Measurements from ENCODE around the gene ANKH. TPM values are rescaled to one million over a fixed set of nuclear protein-coding genes. Genes with fewer than 3 reads are reported as not detected.

ANKH gene
- total RNA-seq, 1 experiment from 2014 or later: 4.7 TPM

DNA sequence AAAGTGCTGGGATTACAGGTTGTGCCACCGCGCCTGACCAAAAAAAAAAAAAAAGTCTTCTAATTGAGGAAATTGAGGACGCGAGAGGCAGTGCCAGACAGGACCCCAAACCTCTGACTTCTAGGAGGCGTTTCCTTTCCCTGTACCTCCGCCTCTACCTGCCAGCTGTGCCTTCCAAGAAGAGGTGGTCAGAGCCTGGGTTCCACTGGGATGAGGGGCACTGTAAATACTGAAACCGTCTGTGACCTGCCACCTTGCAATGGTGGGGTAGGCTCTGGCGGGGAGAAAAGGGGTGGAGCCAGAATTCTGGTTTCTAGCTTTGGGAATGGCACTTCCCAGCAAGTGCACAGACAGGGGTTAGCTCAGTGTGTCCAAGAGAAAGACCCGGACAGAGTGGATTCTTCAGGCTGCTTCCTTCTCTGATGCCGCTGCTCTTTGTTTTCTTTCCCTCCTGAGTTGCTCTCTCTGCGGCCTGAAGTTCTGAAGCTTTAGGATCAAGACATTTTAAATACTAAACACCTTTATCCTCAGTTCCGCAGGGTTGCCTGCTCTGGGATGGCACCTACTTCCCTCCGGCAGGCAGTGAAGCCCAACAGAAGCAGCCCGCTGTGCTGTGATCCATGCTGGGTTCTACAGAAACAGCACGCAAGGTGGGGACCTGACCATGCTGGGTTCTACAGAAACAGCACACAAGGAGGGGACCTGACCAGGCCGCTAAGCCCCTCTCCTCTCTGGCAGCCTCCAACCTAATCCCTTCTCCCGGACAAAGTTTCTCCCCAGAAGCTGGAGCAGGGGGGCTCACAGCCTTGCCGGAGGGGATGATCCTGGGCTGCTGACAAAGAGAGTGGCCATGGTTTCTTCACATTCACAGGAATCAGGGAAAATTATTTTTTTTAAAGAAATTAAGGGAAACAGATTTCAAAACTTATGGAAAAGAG is 141.9 kb downstream of the ANKH start:
- no peaks in the 10 kb centered on the region for H3K27me3 ChIP-seq (replicated peaks; ENCODE audit: control insufficient read depth, insufficient read depth, low read length)
- H3K36me3 ChIP-seq (ENCODE audit: control insufficient read depth, insufficient read depth, low read length): no peaks in the 10 kb centered on the region
- H3K4me1 Mint-ChIP-seq (ENCODE audit: low read depth, unreplicated experiment): no peaks in the 10 kb centered on the region
- no peaks in the 10 kb centered on the region for H3K27me3 Mint-ChIP-seq (ENCODE audit: insufficient read depth, unreplicated experiment)
- ChIA-PET CTCF (no interaction called here), POLR2A (no interaction called here)
- H3K9me3 ChIP-seq: no peaks in the 10 kb centered on the region
- no TSS peak for BruUV-seq (replicated peaks)
- intact Hi-C loops (cut with micrococcal nuclease; ENCODE audit: unreplicated experiment): loop anchor here (5.0 kb wide), 1 partner anchor 218 kb away; no protein-coding TSS in a partner anchor
- no peak overlapping the region for H3K27ac Mint-ChIP-seq (ENCODE audit: unreplicated experiment)
- H3K4me1 ChIP-seq: peaks cover 14% of the 10 kb centered on the region
- H3K4me3 ChIP-seq (ENCODE audit: low read depth, low read length): no peak overlapping the region
- H3K4me3 Mint-ChIP-seq (ENCODE audit: unreplicated experiment): no peak overlapping the region
- no peak for DNase-seq
- no peaks in the 10 kb centered on the region for H3K36me3 Mint-ChIP-seq (ENCODE audit: insufficient read depth, unreplicated experiment)
- H3K9me3 Mint-ChIP-seq (ENCODE audit: unreplicated experiment): no peaks in the 10 kb centered on the region
- TF ChIP-seq, protein P1, sequence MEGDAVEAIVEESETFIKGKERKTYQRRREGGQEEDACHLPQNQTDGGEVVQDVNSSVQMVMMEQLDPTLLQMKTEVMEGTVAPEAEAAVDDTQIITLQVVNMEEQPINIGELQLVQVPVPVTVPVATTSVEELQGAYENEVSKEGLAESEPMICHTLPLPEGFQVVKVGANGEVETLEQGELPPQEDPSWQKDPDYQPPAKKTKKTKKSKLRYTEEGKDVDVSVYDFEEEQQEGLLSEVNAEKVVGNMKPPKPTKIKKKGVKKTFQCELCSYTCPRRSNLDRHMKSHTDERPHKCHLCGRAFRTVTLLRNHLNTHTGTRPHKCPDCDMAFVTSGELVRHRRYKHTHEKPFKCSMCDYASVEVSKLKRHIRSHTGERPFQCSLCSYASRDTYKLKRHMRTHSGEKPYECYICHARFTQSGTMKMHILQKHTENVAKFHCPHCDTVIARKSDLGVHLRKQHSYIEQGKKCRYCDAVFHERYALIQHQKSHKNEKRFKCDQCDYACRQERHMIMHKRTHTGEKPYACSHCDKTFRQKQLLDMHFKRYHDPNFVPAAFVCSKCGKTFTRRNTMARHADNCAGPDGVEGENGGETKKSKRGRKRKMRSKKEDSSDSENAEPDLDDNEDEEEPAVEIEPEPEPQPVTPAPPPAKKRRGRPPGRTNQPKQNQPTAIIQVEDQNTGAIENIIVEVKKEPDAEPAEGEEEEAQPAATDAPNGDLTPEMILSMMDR (IDR thresholded peaks at IDR 0.05; ENCODE audit: insufficient read depth in 1 of 2, low read depth in 1 of 2, low read length in 1 of 2, severe bottlenecking in 1 of 2, unreplicated experiment in 1 of 2): no peak

DNA sequence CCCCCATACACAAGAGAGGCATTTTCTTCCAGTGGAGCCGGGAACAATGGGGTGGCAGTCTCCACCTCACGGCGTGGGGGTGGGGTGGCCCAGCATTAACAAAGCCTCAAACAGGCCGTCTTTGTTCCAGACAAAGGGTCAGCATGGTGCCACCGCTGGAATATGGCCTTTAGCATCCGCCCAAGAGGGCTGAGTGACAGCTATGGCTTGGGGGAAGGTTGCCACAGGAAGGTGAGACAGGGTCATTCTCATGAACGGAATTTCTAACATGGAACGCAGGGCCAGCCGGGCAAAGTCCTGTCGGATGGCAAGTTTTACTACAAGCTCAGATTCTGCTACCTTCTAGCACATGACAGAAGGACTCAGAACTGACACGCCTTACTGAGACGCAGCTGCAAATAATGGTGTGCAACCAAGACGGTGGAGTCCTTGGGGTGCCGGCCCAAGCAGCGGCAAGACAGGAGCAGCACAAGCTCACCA is 143.1 kb downstream of the ANKH start:
- H3K27me3 Mint-ChIP-seq (ENCODE audit: insufficient read depth, unreplicated experiment): no peaks in the 10 kb centered on the region
- peak; percentile 49 to 79 for DNase-seq
- H3K36me3 Mint-ChIP-seq (ENCODE audit: insufficient read depth, unreplicated experiment): no peaks in the 10 kb centered on the region
- ChIA-PET POLR2A (no interaction called here), CTCF (interaction anchor here (0.6 to 1.4 kb wide), 3 partner anchors 122 to 287 kb away, joined by 3 to 5 read pairs (median 3); no protein-coding TSS in a partner anchor)
- Histone ChIP-seq H3K4me3 (ENCODE audit: low read depth, low read length) (no peak overlapping the region), H3K4me1 (peaks cover 14% of the 10 kb centered on the region), H3K36me3 (ENCODE audit: control insufficient read depth, insufficient read depth, low read length) (no peaks in the 10 kb centered on the region), H3K9me3 (no peaks in the 10 kb centered on the region), H3K27me3 (replicated peaks; ENCODE audit: control insufficient read depth, insufficient read depth, low read length) (no peaks in the 10 kb centered on the region)
- no peak overlapping the region for H3K27ac Mint-ChIP-seq (ENCODE audit: unreplicated experiment)
- intact Hi-C loops (cut with micrococcal nuclease; ENCODE audit: unreplicated experiment): loop anchor here (5.0 kb wide), 1 partner anchor 219 kb away; no protein-coding TSS in a partner anchor
- no peak overlapping the region for H3K4me3 Mint-ChIP-seq (ENCODE audit: unreplicated experiment)
- H3K4me1 Mint-ChIP-seq (ENCODE audit: low read depth, unreplicated experiment): no peaks in the 10 kb centered on the region
- TF ChIP-seq, protein P1 (IDR thresholded peaks at IDR 0.05; ENCODE audit: insufficient read depth in 1 of 2, low read depth in 1 of 2, low read length in 1 of 2, severe bottlenecking in 1 of 2, unreplicated experiment in 1 of 2): no peak
- no peaks in the 10 kb centered on the region for H3K9me3 Mint-ChIP-seq (ENCODE audit: unreplicated experiment)
- BruUV-seq (replicated peaks): no TSS peak

DNA sequence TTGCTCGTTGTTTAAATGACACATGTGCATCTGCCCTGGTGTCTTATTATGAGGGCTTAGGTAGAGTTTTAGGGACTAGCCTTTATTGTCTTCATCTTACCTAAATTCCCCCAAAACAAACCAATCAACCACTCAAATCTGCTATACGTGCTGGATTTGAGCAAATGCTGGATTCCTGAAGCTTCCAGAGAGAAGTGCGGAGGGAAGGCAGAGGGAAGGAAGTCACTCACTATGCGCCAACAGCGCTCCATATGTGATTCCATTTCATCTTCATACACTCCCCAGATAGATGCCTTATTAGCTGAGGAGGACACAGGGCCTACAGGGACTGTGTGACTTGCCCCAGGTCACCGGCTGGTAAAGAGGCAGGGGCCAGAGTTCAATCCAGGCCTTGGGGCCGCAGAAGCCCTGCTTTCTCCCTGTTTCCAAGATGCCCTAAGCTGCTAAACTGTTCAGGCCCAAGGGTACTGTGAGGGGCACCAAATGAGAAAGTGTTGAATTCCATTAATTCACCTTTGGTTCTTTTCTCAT is 143.6 kb downstream of the ANKH start:
- no peaks in the 10 kb centered on the region for H3K27me3 Mint-ChIP-seq (ENCODE audit: insufficient read depth, unreplicated experiment)
- no peaks in the 10 kb centered on the region for H3K4me1 Mint-ChIP-seq (ENCODE audit: low read depth, unreplicated experiment)
- H3K36me3 ChIP-seq (ENCODE audit: control insufficient read depth, insufficient read depth, low read length): no peaks in the 10 kb centered on the region
- no peaks in the 10 kb centered on the region for H3K9me3 Mint-ChIP-seq (ENCODE audit: unreplicated experiment)
- H3K4me3 Mint-ChIP-seq (ENCODE audit: unreplicated experiment): no peak overlapping the region
- intact Hi-C loops (cut with micrococcal nuclease; ENCODE audit: unreplicated experiment): loop anchor here (1.0 to 5.0 kb wide), 6 partner anchors 25 to 286 kb away; partner anchors contain the start of gene ANKH
- H3K36me3 Mint-ChIP-seq (ENCODE audit: insufficient read depth, unreplicated experiment): no peaks in the 10 kb centered on the region
- ChIA-PET POLR2A (interaction anchor here (0.6 kb wide), 1 partner anchor 32 kb away, joined by 3 read pairs; no protein-coding TSS in a partner anchor), CTCF (interaction anchor here (0.6 to 1.4 kb wide), 3 partner anchors 276 to 287 kb away, joined by 3 to 5 read pairs (median 5); no protein-coding TSS in a partner anchor)
- H3K4me1 ChIP-seq: peaks cover 14% of the 10 kb centered on the region
- H3K9me3 ChIP-seq: no peaks in the 10 kb centered on the region
- H3K4me3 ChIP-seq (ENCODE audit: low read depth, low read length): no peak overlapping the region
- no TSS peak for BruUV-seq (replicated peaks)
- H3K27ac Mint-ChIP-seq (ENCODE audit: unreplicated experiment): no peak overlapping the region
- TF ChIP-seq, protein P1 (IDR thresholded peaks at IDR 0.05; ENCODE audit: insufficient read depth in 1 of 2, low read depth in 1 of 2, low read length in 1 of 2, severe bottlenecking in 1 of 2, unreplicated experiment in 1 of 2): no peak
- no peaks in the 10 kb centered on the region for H3K27me3 ChIP-seq (replicated peaks; ENCODE audit: control insufficient read depth, insufficient read depth, low read length)
- DNase-seq: no peak

Data from Caco-2 (cell line).